Left renal pelvis (tissue), 4 donors: ENCODE results near the gene LCN9. TPM values are rescaled to one million over a fixed set of nuclear protein-coding genes. Genes with fewer than 3 reads are reported as not detected.
"Not testable (repeated sequence)": the region's sequence is repeated elsewhere in the genome, so short reads cannot be mapped to it uniquely, and the experiment has no call there.

Experiments used
- DNase-seq, 4 donors: peaks; one replicate each; pipeline ENCODE4 v3.0.0-alpha.2; 2013; ENCODE audit warnings: low read depth in 4 of 4, low spot score in 3 of 4
- polyA plus RNA-seq, 4 donors: library from polyadenylated mRNA; unstranded; fragments of 120-200 nt; gene quantifications; one replicate each; pipeline ENCODE4 v1.2.1, GENCODE V29; 2013; ENCODE audit not compliant: insufficient read length in 4 of 4

Gene LCN9
- polyA plus RNA-seq, 4 donors, result not detected

- DNase-seq, result no peak
Measured at GRCh38 chr9:135669616-135670285, 6.6 kb downstream of the LCN9 start.

GRCh38 chr9:135670721-135671590, 7.8 kb downstream of the LCN9 start:
- no peak for DNase-seq

GRCh38 chr9:135671591-135672041, 8.5 kb downstream of the LCN9 start:
- no peak for DNase-seq

- DNase-seq, result not testable (repeated sequence)
Measured at GRCh38 chr9:135672786-135673185, 9.7 kb downstream of the LCN9 start.

- DNase-seq, result no peak
Measured at GRCh38 chr9:135673941-135674340, 10.8 kb downstream of the LCN9 start.

GRCh38 chr9:135674977-135675376, 11.9 kb downstream of the LCN9 start:
- no peak for DNase-seq

- no peak for DNase-seq
Measured at GRCh38 chr9:135676891-135677290, 13.8 kb downstream of the LCN9 start.

GRCh38 chr9:135677641-135678168, 14.6 kb downstream of the LCN9 start:
- no peak for DNase-seq

- DNase-seq, result no peak
Measured at GRCh38 chr9:135678236-135679017, 15.3 kb downstream of the LCN9 start.

GRCh38 chr9:135680056-135680455, 16.9 kb downstream of the LCN9 start:
- DNase-seq, result no peak

- no peak for DNase-seq
Measured at GRCh38 chr9:135681161-135681560, 18.1 kb downstream of the LCN9 start.

GRCh38 chr9:135683401-135684034, 20.4 kb downstream of the LCN9 start:
- DNase-seq, result no peak

- no peak for DNase-seq
Measured at GRCh38 chr9:135684691-135685090, 21.6 kb downstream of the LCN9 start.

GRCh38 chr9:135687216-135687615, 24.1 kb downstream of the LCN9 start:
- no peak for DNase-seq

- DNase-seq, result no peak
Measured at GRCh38 chr9:135689011-135689410, 25.9 kb downstream of the LCN9 start.

- no peak for DNase-seq
Measured at GRCh38 chr9:135690836-135691570, 27.9 kb downstream of the LCN9 start.

- no peak for DNase-seq
Measured at GRCh38 chr9:135692410-135692809, 29.3 kb downstream of the LCN9 start.

- DNase-seq, result no peak
Measured at GRCh38 chr9:135693265-135693664, 30.2 kb downstream of the LCN9 start.

GRCh38 chr9:135693771-135694170, 30.7 kb downstream of the LCN9 start:
- no peak for DNase-seq

GRCh38 chr9:135694414-135694813, 31.3 kb downstream of the LCN9 start:
- DNase-seq, result no peak
